Epithelial cell of esophagus (primary cell): Measurements from ENCODE around the gene MDFI.

ENCODE experiments used
- DNase-seq: peaks from one replicate; pipeline ENCODE4 v3.0.0; 2010; ENCODE audit warnings: low read depth
- H3K4me3 ChIP-seq: 2 replicates; pipeline ENCODE4 v1.5.1; 2011; ENCODE audit warnings: mild to moderate bottlenecking, low read length, control low read depth
- CTCF ChIP-seq: IDR thresholded peaks from 2 replicates; pipeline ENCODE4 v1.5.1; 2011; ENCODE audit warnings: low read depth, mild to moderate bottlenecking, low read length, control low read depth, inconsistent platforms; ENCODE audit not compliant: insufficient read depth; ENCODE audit errors: missing control alignments

Gene MDFI

GRCh38 chr6:41656002-41656691 lies 17.9 kb downstream of the MDFI start:
- DNase-seq: peak; percentile 43
- no peak for TF ChIP-seq CTCF
- H3K4me3 ChIP-seq: no peak overlapping the region

GRCh38 chr6:41657131-41658094 lies 19.1 kb downstream of the MDFI start:
- no peak for TF ChIP-seq CTCF
- DNase-seq: no peak
- H3K4me3 ChIP-seq: no peak overlapping the region

- DNase-seq: no peak
- no peak overlapping the region for H3K4me3 ChIP-seq
- TF ChIP-seq CTCF: no peak
These were observed 20.4 kb downstream of the MDFI start for GRCh38 chr6:41658636-41659035.

GRCh38 chr6:41659935-41660334 lies 21.7 kb downstream of the MDFI start:
- TF ChIP-seq CTCF: no peak
- no peak for DNase-seq
- H3K4me3 ChIP-seq: no peak overlapping the region

- TF ChIP-seq CTCF: no peak
- no peak overlapping the region for H3K4me3 ChIP-seq
- no peak for DNase-seq
These were observed 25.3 kb downstream of the MDFI start for GRCh38 chr6:41663568-41663967.

- TF ChIP-seq CTCF: no peak
- H3K4me3 ChIP-seq: no peak overlapping the region
- DNase-seq: no peak
These were observed 26.0 kb downstream of the MDFI start for GRCh38 chr6:41664271-41664670.

GRCh38 chr6:41667195-41667594 lies 28.9 kb downstream of the MDFI start:
- no peak for TF ChIP-seq CTCF
- DNase-seq: no peak
- no peak overlapping the region for H3K4me3 ChIP-seq
